HG03025 (cell line): ENCODE measurements around the gene SERTAD2.

ENCODE experiments used
- ATAC-seq: cut with Tn5 transposase; IDR thresholded peaks from one replicate; pipeline ENCODE4 v1.9.1; 2021; ENCODE audit warnings: mild to moderate bottlenecking, moderate library complexity; ENCODE audit not compliant: unreplicated experiment, low FRiP score

SERTAD2 gene, protein sequence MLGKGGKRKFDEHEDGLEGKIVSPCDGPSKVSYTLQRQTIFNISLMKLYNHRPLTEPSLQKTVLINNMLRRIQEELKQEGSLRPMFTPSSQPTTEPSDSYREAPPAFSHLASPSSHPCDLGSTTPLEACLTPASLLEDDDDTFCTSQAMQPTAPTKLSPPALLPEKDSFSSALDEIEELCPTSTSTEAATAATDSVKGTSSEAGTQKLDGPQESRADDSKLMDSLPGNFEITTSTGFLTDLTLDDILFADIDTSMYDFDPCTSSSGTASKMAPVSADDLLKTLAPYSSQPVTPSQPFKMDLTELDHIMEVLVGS

DNA sequence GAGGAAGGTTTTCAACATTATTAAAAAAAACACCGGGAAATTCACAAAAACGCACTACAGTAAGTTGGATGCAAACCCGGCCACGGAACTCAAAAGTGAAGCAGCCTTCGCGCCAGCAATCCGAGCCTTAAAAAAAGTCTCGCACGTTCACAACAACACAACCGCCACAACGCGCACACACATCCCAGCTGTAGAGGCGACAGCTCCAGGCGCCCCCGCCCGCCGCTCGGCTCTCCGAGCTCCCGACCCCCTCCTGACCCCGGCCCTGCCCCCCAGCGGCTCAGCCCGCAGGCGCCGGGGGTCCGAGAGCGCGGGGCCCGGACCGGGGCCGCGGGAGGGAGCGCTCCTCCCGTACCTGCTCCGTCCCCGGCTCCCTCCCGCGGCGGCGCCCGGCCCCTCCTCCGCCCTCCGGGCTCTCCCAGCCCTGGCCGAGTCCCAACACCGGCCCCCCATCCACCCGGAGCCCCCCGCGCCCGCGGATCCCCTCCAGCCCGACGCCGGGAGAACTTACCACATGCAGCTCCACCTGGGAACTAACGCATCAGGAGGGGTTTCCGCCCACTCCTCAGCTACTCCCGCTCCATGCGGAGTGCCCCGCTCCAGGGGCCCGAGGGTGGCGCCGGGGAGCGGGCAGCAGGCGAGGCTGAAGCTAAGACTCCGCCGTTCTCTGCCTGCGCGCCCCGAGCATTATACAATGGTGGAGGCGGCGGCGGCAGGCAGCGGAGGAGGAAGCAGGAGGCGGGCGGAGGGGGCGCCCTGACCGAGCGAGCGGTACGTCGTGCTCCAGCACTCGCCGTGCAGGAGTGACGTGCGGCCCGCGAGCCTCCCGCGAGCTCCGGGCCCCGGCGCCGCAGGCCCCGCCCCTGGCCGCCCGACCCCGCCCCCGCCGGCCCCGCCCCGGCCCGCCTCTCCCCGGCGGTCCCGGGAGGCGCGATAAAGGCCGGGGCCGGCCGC, at the start of gene SERTAD2:
Gene SERTAD2 (minus strand): TSS at position 805 of the 954 bp plus-strand sequence. CDS start 17,042 bp downstream, outside the sequence.
- peak; percentile 56 for ATAC-seq

DNA sequence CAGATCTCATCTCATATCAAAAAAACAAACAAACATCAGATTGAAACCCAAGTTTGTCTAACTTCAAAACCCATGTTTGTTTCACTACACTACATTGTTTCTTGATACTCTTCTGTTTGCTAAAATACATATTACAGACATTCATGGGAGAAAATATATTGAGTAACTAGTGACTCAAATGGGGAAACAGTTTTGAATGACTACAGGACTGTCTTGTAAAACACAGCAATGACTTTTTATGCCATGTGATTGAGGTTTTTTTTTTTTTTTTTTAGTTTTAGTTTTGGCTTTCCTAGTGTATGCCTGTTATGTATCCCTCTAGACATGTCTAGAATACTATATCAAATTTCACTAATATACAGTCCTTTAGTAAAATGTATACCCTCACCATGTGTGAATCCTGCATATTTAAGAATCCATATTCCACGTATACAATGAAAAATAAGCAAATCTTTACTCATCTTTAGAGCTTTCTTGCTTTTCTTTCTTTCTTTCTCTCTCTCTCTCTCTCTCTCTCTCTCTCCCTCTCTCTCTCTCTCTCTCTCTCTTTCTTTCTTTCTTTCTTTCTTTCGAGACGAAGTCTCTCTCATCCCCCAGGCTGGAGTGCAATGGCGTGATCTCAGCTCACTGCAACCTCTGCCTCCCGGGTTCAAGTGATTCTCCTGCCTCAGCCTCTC, 46.6 kb upstream of the SERTAD2 start:
- ATAC-seq = no peak

DNA sequence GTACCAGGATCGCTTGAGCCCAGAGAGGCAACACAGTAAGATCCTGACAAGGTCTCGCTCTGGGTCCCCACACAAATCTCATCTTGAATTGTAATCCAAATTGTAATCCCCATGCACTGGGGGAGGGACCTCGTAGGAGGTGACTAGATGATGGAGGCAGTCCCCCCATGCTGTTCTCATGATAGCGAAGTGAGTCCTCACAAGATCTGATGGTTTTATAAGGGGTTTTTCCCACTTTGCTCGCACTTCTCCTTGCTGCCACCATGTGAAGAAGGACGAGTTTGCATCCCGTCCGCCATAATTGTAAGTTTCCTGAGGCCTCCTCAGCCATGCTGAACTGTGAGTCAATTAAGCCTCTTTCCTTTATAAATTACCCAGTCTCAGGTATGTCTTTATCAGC, 46.0 kb upstream of the SERTAD2 start:
- no peak for ATAC-seq

DNA sequence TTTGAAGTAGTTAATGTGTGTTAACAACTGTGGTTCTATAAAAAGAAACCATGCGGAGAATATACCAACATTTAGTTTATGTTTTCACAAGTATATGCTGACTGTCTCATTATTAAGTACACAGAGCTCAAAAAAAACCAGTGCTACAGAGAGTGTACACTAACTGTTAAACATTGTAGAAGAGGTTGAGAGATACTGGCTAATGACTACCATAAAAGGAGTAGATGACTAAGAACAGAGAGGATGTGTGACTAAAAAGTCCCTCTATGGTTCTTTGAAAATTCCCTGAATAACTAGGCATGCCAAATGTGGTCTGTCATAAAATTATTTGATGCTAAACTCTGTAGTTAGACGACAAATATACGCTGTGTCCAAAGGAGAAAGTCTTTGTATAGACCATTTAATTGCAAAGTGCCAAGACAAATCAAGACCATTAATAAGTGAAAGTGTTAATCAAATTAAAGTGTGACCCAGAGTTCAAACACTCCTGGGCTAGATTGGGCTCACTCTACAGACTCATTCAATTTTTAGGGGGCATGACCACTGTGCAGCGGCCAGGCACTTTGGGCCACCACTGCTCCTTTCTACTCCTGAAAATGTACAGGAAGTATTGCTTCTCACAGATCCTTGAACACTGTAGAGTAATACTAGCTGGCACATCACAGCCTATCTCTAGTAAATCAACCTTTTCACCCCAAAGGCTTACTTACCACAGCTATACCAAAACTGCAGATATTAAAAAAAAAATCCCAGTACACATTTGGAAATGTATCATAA, 45.1 kb upstream of the SERTAD2 start:
- no peak for ATAC-seq

DNA sequence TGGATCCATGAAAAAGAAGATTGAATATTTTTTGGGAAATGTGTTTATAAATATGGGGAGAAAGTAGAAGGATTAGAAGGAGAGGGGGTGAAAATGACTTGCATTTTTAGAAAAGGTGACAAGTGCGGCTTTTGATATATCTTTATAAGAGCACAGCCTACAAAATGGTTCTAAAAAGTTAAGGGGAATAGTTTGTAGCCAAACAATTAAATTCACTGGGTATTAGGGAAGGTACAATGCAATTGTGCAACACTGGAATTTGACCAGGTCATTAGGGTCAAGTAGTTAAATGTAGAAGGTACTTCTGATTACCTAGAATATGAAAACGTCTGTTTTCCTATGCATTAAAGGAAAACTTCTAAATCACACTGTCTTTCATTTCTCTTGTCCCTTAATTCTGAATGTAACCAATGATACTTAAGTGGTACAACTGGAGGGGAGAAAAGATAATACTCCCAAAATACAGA, 44.5 kb upstream of the SERTAD2 start:
- no peak for ATAC-seq

DNA sequence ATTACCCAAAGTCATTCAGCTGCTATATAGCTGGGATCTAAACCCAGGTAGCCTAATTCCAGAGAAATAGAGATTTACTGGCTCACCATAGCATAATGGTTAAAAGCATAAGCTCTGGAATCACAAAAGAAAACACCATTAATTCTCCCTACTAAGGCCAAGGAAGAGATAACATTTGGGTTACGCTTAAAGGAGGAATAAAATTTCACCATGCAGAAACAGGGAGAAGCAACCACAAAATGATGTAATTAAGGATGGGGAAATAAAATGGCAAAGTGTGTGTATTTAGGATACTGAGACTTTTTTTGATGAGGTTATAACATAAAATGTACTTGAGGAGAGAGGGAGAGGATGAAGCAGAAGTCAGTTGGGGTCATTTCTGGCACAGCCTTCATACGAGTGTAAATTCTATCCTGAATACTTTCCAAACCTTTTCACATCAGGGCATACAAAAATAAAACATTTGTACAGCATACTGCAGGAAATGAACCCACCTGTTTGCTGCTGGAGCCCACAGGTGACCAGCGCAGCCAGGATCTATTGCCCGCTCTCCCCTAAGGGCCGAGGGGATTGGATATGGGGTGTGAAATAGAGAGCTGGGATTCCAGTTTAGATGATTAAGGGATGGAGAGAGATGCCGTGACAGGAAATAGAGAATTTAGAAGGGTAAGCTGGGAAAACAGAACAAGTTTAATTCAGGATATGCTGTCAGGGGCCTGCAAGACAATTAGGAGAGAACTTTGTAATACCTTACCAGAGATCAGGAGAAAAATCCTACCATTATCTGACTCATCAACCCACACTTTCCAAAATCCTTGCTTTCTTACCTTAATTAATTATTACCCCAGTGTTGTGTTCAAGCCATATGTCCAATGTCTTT, 43.8 kb upstream of the SERTAD2 start:
- no peak for ATAC-seq

DNA sequence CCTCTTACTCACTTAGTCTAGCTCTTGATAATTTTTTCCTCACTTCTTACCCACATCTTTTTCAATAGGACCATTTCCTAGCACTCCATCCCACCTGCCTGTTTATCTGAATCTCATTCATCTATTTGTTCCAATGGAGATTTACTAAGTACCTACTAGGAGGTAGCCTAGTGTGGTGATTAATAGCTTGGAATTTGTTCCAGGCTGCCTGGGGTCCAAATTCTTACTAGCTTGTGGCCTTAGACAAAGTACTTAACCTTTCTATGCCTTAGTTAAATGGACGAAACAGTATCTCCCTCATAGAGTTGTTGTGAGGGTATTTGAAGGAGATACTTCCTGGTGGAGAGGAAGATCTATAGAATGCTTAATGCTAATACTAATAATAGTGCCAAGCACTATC, 42.9 kb upstream of the SERTAD2 start:
- ATAC-seq = no peak

DNA sequence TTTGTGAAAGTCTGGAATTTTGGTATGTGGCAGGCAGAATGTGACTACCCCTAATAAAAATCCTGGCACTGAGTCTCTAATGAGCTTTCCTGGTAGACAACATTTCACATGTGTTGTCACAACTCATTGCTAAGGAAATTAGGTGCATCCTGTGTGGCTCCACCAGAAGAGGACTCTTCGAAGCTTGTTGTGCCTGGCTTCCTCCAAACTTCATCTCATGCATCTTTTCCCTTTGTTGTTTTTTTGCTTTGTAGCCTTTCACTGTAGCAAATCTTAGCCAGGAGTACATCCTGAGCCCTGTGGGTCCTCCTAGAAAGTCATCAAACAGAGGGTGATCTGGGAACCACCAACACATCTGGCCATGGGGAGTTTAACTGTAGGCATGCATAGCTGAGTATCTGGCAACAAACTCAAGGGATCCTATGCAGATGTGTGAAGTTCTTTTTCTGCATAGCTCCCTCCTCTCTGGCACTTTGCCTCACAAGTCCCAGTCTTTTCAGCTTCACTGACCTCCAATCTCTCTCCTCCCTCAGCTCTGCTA, 42.1 kb upstream of the SERTAD2 start:
- ATAC-seq = no peak

DNA sequence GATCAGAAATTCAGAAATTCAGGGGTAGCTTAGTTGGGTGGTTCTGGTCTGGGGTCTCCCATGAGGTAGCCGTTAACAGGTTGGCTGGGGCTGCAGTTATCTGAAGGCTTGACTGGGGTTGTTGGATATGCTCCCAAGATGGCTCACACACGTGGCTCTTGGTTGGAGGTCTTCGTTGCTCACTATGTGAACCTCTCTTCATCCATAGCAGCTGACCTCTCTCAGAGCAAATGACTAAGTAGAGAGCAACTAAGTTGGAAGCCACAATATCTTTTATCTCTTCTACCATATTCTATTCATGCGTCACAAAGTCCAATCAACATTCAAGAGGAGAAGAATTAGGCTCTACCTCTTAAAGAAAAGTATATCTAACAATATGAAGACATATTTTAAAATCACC, 38.7 kb upstream of the SERTAD2 start:
- no peak for ATAC-seq

DNA sequence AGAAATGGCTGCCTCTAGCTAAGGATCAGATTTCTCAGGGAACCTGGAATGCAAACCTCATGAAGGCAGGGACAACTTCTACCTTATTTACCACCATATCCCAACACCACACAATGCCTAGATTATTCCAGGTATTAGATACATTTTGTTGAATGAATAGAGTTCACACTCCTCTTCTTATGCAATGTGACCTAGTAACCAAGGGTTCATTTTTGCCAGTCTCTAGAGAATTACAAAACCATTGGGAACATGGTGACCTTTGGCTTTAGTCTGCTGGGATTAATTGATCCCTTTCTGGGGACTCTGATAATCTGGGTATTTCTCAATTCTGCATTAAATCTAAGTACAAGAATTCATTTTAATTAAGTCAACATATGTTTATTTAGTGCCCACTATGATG, 35.2 kb upstream of the SERTAD2 start:
- no peak for ATAC-seq

DNA sequence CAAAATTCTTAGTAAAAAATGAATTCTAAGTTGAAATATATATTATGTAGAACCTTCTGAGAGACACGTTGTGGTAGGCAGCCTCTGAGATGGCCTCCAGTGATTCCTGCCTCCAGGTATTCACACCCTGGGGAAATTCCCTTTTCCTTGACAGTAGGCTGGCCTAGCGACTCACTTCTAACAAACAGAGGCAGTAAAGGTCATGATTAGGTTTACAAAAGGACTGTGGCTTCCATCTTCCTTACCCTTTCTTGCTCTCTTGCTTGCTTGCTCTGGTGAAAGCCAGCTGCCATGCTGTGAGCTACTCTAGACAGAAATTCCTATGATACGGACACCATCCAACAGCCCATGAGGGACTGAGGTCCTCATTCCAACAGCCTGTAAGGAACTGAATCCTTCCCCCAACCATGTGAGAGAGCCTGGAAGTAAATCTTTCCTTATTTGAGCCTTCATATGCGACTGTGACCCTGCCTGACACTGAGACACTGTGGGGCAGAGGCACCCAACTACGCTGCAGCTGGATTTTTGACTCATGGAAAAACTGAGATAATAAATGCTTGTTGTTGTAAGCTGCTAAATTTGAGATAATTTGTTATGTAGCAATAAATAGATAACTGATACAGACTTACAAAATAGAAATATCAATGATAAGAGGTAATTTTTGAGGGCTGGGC, 32.7 kb upstream of the SERTAD2 start:
- no peak for ATAC-seq

DNA sequence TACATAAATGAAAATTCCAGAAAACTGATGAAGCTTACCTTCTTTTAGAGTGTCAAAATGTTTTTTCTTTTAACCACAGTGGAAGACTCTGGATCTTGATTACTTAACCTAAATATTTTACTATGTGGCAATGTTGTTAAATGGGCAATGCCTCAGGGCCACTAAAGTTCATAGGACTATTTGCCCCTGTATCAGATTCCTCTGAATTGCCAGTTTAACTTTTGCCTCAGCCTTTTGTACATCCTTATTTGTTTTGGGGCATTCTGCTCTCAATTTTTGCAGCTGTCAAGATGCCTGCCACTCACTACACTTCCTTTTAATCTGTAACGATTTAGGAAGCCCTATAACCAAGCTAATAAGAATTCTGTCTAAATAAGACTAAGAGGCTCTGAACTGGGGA, 31.7 kb upstream of the SERTAD2 start:
- ATAC-seq = no peak

DNA sequence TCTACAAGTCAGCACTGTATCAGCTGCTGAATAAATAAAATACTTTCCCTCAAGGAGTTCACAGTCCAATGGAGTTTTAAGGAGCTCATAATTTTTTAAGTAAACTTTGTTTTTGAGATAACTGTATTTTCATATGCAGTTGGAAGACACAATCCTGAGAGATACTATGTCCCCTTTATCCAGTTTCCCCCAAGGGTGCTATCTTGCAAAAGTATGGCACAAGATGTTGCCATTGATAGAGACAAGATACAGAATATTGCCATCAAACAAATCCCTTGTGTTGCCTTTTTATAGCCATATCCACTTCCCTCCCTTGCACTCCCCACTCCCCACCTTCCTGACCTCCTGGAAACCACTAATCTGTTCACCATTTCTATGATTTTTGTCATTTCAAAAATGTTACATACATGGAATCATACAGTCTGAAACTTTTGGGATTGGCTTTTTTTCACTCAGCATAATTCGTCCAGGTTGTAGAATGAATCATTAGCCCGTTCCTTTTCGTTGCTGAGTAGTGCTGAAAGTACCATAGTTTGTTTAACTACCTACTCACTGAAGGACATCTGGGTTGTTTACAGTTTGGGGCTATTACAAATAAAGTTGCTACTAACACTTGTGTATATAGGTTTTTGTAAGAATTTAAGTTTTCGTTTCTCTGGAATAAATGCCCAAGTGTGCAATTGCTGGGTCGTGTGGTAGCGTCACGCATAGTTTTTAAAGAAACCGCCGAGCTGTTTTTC, 30.2 kb upstream of the SERTAD2 start:
- no peak for ATAC-seq

DNA sequence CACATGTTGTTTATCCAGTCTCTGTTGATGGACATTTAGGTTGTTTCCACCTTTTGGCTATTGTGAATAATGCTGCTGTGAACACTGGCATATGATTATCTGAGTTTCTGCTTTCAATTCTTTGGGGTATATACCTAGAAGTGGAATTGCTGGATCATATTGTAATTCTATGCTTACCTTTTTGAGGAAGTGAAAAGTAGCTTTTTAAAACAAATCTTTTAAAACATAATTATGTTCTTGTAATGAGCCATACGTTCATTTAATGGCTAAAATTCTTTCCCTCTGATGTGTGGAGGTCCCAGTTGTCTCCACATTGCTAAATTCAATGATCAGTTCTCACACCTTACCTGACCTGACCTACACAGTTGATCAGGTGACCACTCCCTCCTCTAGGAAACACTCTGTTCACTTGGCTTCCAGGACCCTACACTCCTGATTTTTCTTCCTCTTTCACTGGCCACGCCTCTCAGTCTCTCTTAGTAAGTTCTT, 27.8 kb upstream of the SERTAD2 start:
- no peak for ATAC-seq

DNA sequence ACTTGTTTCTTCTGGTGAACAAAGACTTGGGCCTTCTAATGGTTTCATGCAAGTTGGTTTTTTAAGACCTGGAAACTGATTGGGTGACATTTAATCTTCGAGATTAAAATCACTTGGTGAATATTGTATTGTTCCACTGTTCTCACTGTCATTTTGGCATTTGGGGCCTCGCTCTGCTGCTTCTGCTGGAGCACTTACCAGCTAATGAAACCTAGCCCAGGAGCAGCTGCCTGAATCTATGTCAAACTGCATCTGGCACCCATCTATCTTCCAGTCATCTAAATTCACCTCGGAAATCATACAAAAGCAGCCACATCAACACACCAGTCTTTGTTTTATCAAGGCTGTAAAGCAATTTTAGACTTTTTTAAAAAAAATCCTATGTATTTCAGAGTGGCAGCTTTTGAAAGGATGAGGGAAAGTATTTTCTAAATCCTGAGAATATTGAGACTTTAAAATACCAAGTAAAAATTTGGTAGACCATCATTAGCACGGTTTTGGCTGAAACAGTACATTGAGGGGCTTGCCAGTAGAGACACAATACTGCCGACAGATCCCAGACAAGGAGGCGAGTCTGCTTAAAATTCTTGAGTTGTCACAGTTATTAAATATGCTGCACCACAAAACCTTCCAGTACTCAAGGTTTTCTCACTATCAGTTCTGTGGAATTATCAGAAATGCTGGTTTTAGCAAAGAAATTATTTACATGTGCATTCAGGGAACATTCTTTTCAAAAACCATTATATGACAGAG, 26.1 kb upstream of the SERTAD2 start:
- no peak for ATAC-seq

DNA sequence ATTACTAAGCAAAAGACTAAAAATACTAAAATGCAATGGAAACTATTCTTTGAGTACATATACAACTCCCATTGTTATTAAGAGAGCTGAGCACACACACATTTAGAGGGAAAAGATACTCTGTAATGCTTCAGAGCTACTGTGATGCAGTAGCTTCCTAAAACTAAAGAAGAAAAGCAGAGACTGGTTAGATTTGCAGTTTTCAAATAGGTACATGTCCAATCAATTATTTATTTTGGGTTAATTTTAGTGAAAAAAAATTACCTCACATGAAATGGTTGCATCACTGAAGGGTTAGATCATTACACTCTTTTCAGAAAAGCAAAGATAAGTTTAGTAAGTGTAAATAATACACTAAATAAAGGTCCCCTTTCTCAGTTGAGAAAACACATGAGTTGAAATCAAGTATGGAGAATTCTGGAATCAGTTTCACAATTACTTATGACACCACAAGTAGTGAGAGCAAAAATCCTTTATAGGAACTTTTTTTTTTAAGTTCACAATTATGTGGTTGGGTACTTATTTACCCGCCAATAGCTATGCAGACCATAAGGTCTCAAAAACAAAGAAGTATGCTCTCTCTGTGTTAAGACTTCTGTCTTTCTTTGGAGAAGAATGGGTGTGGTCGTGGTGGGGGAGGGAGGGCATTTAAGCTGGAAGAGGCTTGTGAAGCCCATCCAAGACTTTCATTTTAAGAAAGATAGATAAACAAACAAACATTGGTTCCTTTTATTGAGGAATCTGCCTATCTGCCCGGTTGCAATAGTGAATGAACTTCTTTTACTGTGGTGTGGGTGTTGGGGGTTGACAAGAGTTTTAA, 25.3 kb upstream of the SERTAD2 start:
- ATAC-seq = no peak
